ENCODE data around the gene SMURF2.

DNA sequence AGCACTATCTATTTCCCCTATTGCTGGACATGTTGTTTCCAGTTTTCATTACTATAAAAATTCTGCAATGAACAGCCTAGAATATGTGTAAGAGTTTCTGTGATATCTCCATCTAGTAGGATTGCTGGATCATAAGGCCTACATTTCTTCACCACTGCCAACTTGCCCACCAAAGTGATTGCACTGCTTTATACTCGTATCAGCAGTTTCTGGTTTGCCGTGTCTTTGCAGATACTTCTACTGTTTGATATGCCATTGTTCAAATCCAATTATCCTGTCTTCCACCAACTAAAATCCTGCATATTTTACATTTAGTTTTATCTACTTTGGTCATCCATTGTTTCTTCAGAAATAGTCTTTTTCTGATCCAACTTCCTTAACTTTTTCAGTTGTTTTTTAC lies 134.2 kb downstream of the SMURF2 start:
- TF ChIP-seq, protein P1, sequence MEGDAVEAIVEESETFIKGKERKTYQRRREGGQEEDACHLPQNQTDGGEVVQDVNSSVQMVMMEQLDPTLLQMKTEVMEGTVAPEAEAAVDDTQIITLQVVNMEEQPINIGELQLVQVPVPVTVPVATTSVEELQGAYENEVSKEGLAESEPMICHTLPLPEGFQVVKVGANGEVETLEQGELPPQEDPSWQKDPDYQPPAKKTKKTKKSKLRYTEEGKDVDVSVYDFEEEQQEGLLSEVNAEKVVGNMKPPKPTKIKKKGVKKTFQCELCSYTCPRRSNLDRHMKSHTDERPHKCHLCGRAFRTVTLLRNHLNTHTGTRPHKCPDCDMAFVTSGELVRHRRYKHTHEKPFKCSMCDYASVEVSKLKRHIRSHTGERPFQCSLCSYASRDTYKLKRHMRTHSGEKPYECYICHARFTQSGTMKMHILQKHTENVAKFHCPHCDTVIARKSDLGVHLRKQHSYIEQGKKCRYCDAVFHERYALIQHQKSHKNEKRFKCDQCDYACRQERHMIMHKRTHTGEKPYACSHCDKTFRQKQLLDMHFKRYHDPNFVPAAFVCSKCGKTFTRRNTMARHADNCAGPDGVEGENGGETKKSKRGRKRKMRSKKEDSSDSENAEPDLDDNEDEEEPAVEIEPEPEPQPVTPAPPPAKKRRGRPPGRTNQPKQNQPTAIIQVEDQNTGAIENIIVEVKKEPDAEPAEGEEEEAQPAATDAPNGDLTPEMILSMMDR (IDR thresholded peaks at IDR 0.05 in 2 of 3, conservative IDR thresholded peaks at IDR 0.05 in 1 of 3; ENCODE audit: insufficient read depth in 2 of 3, low read depth in 1 of 3, low read length in 3 of 3) = no peak
- no peak for TF ChIP-seq ESRRA (IDR thresholded peaks at IDR 0.05; ENCODE audit: borderline replicate concordance, low read depth)

All from K562 (cell line).